Subcutaneous preadipocyte (primary cell): ENCODE measurements around the gene ZNF44. TPM values are rescaled to one million over a fixed set of nuclear protein-coding genes. Genes with fewer than 3 reads are reported as not detected.

ENCODE experiments used
- total RNA-seq: library from RNA; depleted of rRNA; stranded (reverse); fragments of >200 nt; gene quantifications from 2 replicates; pipeline ENCODE4 v1.2.3, GENCODE V29; 2012

ZNF44 gene
- 4.8 and 6.3 TPM in 2 replicates for total RNA-seq

DNA sequence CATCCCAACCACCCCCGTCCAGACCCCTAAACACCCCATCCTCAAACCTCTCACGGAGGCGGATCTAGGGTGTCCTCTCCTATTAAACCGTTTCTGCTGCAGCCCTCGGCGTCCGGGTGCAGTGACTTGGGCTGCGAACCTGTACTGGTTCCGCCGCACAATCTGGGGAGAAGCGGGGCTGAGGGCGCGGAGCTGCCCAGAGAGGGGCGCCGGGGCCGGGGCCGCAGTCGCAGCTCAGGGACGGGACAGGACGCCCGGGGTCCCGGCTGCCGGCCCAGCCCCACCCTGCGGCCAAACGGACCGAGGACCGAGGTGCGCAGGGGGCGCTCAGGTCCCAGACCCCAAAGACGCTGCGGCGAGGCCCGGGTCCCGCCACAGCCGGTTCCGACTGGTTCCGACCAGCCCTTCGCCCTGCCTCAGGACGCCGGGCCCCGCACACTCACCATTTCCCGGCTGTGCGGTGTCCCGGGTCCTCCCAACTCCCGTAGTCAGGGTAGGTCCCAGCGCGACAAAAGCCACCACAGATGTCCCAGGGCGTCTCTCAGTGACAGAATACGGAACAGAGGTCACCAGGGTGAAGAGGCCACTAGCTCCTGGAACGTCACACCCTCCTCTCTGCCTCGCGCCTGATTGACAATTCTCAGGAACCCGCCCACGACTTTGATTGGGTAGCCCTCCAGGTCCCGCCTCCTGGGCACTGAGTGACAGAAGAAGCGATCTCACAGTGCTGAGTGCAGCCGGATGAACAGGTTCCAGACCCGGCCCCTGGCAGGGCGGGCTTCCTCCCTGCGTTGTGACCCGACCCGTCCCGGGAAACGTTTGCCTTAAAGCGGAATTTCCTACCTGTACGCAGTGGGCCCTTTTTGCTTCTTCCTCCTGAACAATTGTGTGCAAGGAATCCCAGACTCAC lies at the start of gene ZNF44:
Gene ZNF44, minus strand, starts transcription at position 635 of the 910 bp plus-strand sequence. Its CDS starts 189 bp downstream, at position 446.

DNA sequence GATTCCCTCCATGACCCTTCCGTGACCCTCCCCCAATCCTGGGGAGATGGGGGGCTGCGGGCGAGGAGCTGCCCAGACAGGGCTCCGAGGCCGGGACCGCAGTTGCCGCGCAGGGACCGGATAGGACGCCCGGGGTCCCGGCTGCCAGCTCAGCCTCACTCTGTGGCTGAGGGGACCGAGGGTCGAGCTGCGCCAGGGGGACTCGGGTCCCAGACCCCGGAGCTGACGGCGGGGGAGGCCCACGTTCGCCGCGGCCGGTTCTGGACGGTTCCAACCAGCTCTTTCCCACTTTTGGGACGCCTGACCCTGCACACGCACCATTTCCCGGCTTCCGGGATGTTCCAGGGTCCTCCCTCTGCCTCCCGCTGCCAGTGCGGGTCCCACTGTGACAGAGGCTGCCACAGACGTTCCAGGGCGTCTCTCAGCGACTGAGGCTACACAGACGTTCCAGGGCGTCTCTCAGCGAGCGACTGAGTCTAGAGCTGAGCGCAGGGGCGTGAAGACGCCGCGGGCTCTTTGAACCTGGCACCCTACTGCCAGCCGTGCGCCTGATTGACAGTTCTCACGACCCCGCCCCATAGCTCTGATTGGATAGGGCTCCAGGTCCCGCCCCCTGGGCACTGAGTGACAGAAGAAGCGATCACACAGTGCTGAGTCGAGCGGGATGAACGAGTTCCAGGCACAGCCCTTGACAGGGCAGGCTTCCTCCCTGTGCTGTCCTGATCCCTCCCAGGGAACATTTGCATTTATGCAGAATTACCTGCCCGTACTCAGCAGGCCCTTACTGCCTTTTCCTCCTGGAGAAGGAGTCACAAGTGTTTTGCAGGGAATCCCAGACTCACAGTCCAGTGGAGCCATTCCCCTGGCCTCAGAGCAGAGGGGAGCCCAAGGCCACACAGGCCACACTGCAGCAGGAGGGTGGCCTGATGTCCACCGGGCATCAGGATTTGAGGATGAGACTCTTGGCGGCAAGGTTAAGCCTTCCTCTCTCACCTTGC lies 38.8 kb upstream of the ZNF44 start, which contains the start of gene ZNF563:
Gene ZNF563, minus strand, starts transcription at position 472 of the 998 bp plus-strand sequence. Its CDS starts 151 bp downstream, at position 321.

Other genes starting within 250 kb of the ZNF44 start
- gene ZNF878, start 241.9 kb downstream of the ZNF44 start, total RNA-seq, result 0.20 TPM in 1 of 2 replicates, not detected in the other
- gene ZNF844, start 230.2 kb downstream of the ZNF44 start, total RNA-seq, result 2.5 and 2.9 TPM in 2 replicates
- 2.5 and 4.4 TPM in 2 replicates for gene ZNF20, start 154.5 kb downstream of the ZNF44 start, total RNA-seq
- 5.9 and 6.5 TPM in 2 replicates for gene ZNF625, start 138.1 kb downstream of the ZNF44 start, total RNA-seq
- 2.6 and 2.9 TPM in 2 replicates for gene ZNF136, start 131.8 kb downstream of the ZNF44 start, total RNA-seq
- gene ZNF563, start 38.8 kb upstream of the ZNF44 start, total RNA-seq, result 2.0 and 2.2 TPM in 2 replicates
- gene ZNF442, start 70.8 kb upstream of the ZNF44 start, total RNA-seq, result 1.4 and 1.8 TPM in 2 replicates
- gene ZNF799, start 106.4 kb upstream of the ZNF44 start, total RNA-seq, result 2.6 and 3.1 TPM in 2 replicates
- gene ZNF443, start 146.1 kb upstream of the ZNF44 start, total RNA-seq, result 1.5 and 1.8 TPM in 2 replicates
- 1.4 and 1.8 TPM in 2 replicates for gene ZNF709, start 189.9 kb upstream of the ZNF44 start, total RNA-seq